Transverse colon (tissue), 4 donors: ENCODE results near the gene PPFIA4.

Source experiments
- CTCF ChIP-seq, 5 experiments: fragments of 200-600 bp in 3 of 5; fragments of 450-650 bp in 2 of 5; sonication (generic) in 3 of 5; IDR thresholded peaks; 1 replicate in 2 of 5; 2 replicates in 3 of 5; pipeline ENCODE4 v1.5.1; 2016 to 2017; ENCODE audit warnings: antibody characterized with exemption in 5 of 5, inconsistent platforms in 3 of 5, mild to moderate bottlenecking in 2 of 5, moderate library complexity in 1 of 5
- EP300 ChIP-seq: sonication (generic); formaldehyde crosslinking; IDR thresholded peaks from one replicate; pipeline ENCODE4 v1.6.1; 2017; ENCODE audit warnings: antibody characterized with exemption, low read depth
- POLR2A ChIP-seq: fragments of 450-650 bp; IDR thresholded peaks from one replicate; pipeline ENCODE4 v1.6.1; 2016; ENCODE audit warnings: antibody characterized with exemption, mild to moderate bottlenecking, moderate library complexity
- POLR2AphosphoS5 ChIP-seq, 3 donors: sonication (generic); formaldehyde crosslinking; IDR thresholded peaks; one replicate each; pipeline ENCODE4 v1.6.1; 2016; ENCODE audit warnings: antibody characterized with exemption in 3 of 3

GRCh38 chr1:203060115-203060514 is 33.8 kb downstream of the PPFIA4 start:
- TF ChIP-seq CTCF (IDR thresholded peaks at IDR 0.05): no peak
- TF ChIP-seq EP300: no peak
- no peak for TF ChIP-seq POLR2A
- no peak for TF ChIP-seq POLR2AphosphoS5 (IDR thresholded peaks at IDR 0.05)
